B cell (primary cell): ENCODE measurements around the gene TGFBR1. TPM values are rescaled to one million over a fixed set of nuclear protein-coding genes. Genes with fewer than 3 reads are reported as not detected.

ENCODE experiments used
- ATAC-seq: fragments of 200-7000 bp; cut with Tn5 transposase; one replicate; pipeline ENCODE4 v1.10.0; 2021; ENCODE audit warnings: low read depth, mild to moderate bottlenecking, moderate number of reproducible peaks, moderate library complexity
- CTCF ChIA-PET: fragments of 350-600 bp; sonication (Branson Sonifier 250); formaldehyde crosslinking; loops from one replicate; lab custom pipeline; 2021; ENCODE audit warnings: antibody characterized with exemption, inconsistent platforms; lab: Charles Lee
- POLR2A ChIA-PET: fragments of 350-600 bp; sonication (Branson Sonifier 250); formaldehyde crosslinking; loops from one replicate; lab custom pipeline; 2021; ENCODE audit warnings: antibody characterized with exemption; lab: Charles Lee
- DNase-seq: peaks from one replicate; pipeline ENCODE4 v3.0.0; 2013
- H2AFZ ChIP-seq: 2 replicates; pipeline ENCODE4 v1.6.1; 2012; ENCODE audit warnings: mild to moderate bottlenecking, low read depth, low read length; ENCODE audit not compliant: insufficient read depth, poor library complexity, severe bottlenecking
- H3K27ac ChIP-seq, 2 donors: 1 replicate in 1 of 2; 2 replicates in 1 of 2; pipeline ENCODE4 v1.5.1; 2012 to 2013; ENCODE audit warnings: low read length in 2 of 2, mild to moderate bottlenecking in 2 of 2, moderate library complexity in 1 of 2
- H3K27me3 ChIP-seq, 4 experiments: fragments of 200-600 bp in 1 of 4; sonication (generic) in 1 of 4; replicated peaks in 1 of 4; 1 replicate in 2 of 4; 2 replicates in 2 of 4; pipeline versions ENCODE4 v1.6.1 to v1.7.0; 2013 to 2016; ENCODE audit warnings: low read length in 3 of 4, mild to moderate bottlenecking in 2 of 4, mixed read lengths in 1 of 4, moderate library complexity in 1 of 4; ENCODE audit not compliant: insufficient read depth in 4 of 4, control insufficient read depth in 3 of 4; ENCODE audit errors: control extremely low read depth in 1 of 4
- H3K36me3 ChIP-seq, 2 experiments: replicated peaks in 1 of 2; 1 replicate in 1 of 2; 2 replicates in 1 of 2; pipeline versions ENCODE4 v1.6.1 to v1.7.1; 2013; ENCODE audit warnings: low read length in 1 of 2; ENCODE audit not compliant: insufficient read depth in 2 of 2, control insufficient read depth in 1 of 2; ENCODE audit errors: control extremely low read depth in 1 of 2, extremely low read depth in 1 of 2
- H3K4me1 ChIP-seq, 2 donors: fragments of 200-600 bp in 1 of 2; sonication (generic) in 1 of 2; 1 replicate in 1 of 2; 2 replicates in 1 of 2; pipeline versions ENCODE4 v1.5.1 to v1.6.1; 2013 to 2017; ENCODE audit warnings: low read length in 2 of 2; ENCODE audit not compliant: control insufficient read depth in 2 of 2, insufficient read depth in 2 of 2
- H3K4me2 ChIP-seq: replicated peaks from 2 replicates; pipeline ENCODE3; 2012; ENCODE audit warnings: mild to moderate bottlenecking, low read depth, low read length; ENCODE audit not compliant: poor library complexity, severe bottlenecking
- H3K4me3 ChIP-seq, 5 experiments: fragments of 200-600 bp in 1 of 5; sonication (generic) in 1 of 5; 1 replicate in 3 of 5; 2 replicates in 2 of 5; pipeline versions ENCODE4 v1.5.1 to v1.7.0; 2011 to 2016; ENCODE audit warnings: low read length in 4 of 5, mild to moderate bottlenecking in 4 of 5, low read depth in 2 of 5, control low read depth in 1 of 5, moderate library complexity in 1 of 5; ENCODE audit not compliant: insufficient read depth in 1 of 5; ENCODE audit errors: control extremely low read depth in 1 of 5, extremely low read depth in 1 of 5
- H3K79me2 ChIP-seq: fragments of 200-600 bp; sonication (generic); one replicate; pipeline ENCODE4 v1.6.0; 2016; ENCODE audit warnings: low read length; ENCODE audit not compliant: control insufficient read depth, insufficient read depth
- H3K9ac ChIP-seq: fragments of 200-600 bp; sonication (generic); 2 replicates; pipeline ENCODE4 v1.6.1; 2017; ENCODE audit warnings: mild to moderate bottlenecking, low read length, moderate library complexity
- H3K9me3 ChIP-seq, 3 donors: one replicate each; pipeline versions ENCODE4 v1.6.1 to v1.7.1; 2013; ENCODE audit warnings: low read length in 2 of 3; ENCODE audit not compliant: control insufficient read depth in 2 of 3, insufficient read depth in 1 of 3; ENCODE audit errors: control extremely low read depth in 1 of 3
- H4K20me1 ChIP-seq: 2 replicates; pipeline ENCODE4 v1.6.0; 2012; ENCODE audit warnings: mild to moderate bottlenecking, low read length; ENCODE audit not compliant: insufficient read depth, control insufficient read depth, poor library complexity, severe bottlenecking
- H3K27ac Mint-ChIP-seq: one replicate; pipeline ENCODE4 v1.8.0; 2021; ENCODE audit warnings: mixed read lengths
- H3K27me3 Mint-ChIP-seq: one replicate; pipeline ENCODE4 v1.8.0; 2021; ENCODE audit warnings: mixed read lengths
- H3K4me1 Mint-ChIP-seq: one replicate; pipeline ENCODE4 v1.8.0; 2021; ENCODE audit warnings: mixed read lengths
- H3K4me3 Mint-ChIP-seq: one replicate; pipeline ENCODE4 v1.8.0; 2021; ENCODE audit warnings: mixed read lengths
- H3K9me3 Mint-ChIP-seq: one replicate; pipeline ENCODE4 v1.8.0; 2022; ENCODE audit warnings: mixed read lengths; ENCODE audit not compliant: insufficient read depth
- EZH2 ChIP-seq: IDR thresholded peaks from 2 replicates; pipeline ENCODE4 v1.6.1; 2012; ENCODE audit warnings: borderline replicate concordance, low read depth, mild to moderate bottlenecking, moderate library complexity, low read length; ENCODE audit not compliant: insufficient read depth, poor library complexity, severe bottlenecking
- WGBS: methylation state at CpG from one replicate; pipeline ENCODE4 v1.1.5; 2013; ENCODE audit warnings: missing lambda C conversion rate; ENCODE audit not compliant: insufficient coverage; 5-methylcytosine and 5-hydroxymethylcytosine counted together
- intact Hi-C: fragments of 100-400 bp; cut with micrococcal nuclease; formaldehyde crosslinking; loops from one replicate; pipeline ENCODE4 v1.10.0; 2022
- polyA plus RNA-seq: library from polyadenylated mRNA; depleted of rRNA; stranded (reverse); fragments of >200 nt; gene quantifications from 2 replicates; pipeline ENCODE4 v1.2.3, GENCODE V29; 2012
- total RNA-seq, 2 donors: library from RNA; stranded (reverse); fragments of 120-200 nt in 1 of 2; gene quantifications; 1 replicate in 1 of 2; 2 replicates in 1 of 2; pipeline versions ENCODE4 v1.2.3 to v1.2.4, GENCODE V29; 2013 to 2022
- TF ChIP-seq, protein P1 (sequence below): fragments of 200-600 bp; IDR thresholded peaks from one replicate; pipeline ENCODE4 v1.8.0; 2022; ENCODE audit warnings: antibody characterized with exemption, mild to moderate bottlenecking

TGFBR1 gene
- total and polyA plus RNA-seq, 2 donors (not counting 1 experiment from before 2014, with no cell fraction given) = 3.0 to 60.7 TPM

DNA sequence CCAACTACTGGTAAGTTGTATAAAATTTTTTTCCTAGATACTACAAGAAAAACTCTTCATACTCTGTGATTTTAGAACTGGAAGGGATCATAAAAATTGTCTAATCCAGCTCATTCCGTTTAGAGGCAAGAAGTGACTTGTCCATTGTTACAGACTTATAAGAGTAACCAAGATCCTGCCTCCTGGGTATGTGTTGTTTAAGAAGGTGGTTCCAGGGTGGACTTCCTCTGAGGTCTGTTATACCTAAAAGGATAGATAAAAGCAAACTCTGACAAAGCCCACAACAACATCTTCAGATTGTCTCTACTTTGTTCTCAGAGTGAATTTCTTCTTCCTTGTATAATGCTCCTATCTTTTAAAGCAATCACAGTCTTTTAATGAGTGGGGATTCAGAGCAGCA is 24.2 kb downstream of the TGFBR1 start:
- CTCF ChIA-PET = interaction anchor here (1.0 to 2.4 kb wide), 3 partner anchors 12 to 129 kb away, joined by 3 to 9 read pairs (median 8); no protein-coding TSS in a partner anchor
- Histone ChIP-seq H3K4me3 (no peak overlapping the region), H3K36me3 (peaks cover 0 to 6% of the 10 kb centered on the region in 2 experiments), H3K79me2 (peaks cover 54% of the 10 kb centered on the region), H3K27me3 (no peaks in the 10 kb centered on the region), H4K20me1 (peaks cover 5% of the 10 kb centered on the region), H3K9ac (no peak overlapping the region), H2AFZ (no peak overlapping the region), H3K9me3 (peaks cover 0 to 5% (median 0%) of the 10 kb centered on the region in 3 donors), H3K27ac (no peak overlapping the region), H3K4me2 (no peak overlapping the region), H3K4me1 (peaks cover 15 to 19% of the 10 kb centered on the region in 2 donors)
- no peaks in the 10 kb centered on the region for H3K9me3 Mint-ChIP-seq
- H3K27me3 Mint-ChIP-seq = no peaks in the 10 kb centered on the region
- ATAC-seq (no peak), DNase-seq (no peak)
- H3K4me1 Mint-ChIP-seq = peaks cover 61% of the 10 kb centered on the region
- TF ChIP-seq EZH2 = no peak
- TF ChIP-seq, protein P1, sequence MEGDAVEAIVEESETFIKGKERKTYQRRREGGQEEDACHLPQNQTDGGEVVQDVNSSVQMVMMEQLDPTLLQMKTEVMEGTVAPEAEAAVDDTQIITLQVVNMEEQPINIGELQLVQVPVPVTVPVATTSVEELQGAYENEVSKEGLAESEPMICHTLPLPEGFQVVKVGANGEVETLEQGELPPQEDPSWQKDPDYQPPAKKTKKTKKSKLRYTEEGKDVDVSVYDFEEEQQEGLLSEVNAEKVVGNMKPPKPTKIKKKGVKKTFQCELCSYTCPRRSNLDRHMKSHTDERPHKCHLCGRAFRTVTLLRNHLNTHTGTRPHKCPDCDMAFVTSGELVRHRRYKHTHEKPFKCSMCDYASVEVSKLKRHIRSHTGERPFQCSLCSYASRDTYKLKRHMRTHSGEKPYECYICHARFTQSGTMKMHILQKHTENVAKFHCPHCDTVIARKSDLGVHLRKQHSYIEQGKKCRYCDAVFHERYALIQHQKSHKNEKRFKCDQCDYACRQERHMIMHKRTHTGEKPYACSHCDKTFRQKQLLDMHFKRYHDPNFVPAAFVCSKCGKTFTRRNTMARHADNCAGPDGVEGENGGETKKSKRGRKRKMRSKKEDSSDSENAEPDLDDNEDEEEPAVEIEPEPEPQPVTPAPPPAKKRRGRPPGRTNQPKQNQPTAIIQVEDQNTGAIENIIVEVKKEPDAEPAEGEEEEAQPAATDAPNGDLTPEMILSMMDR = no peak
- H3K4me3 Mint-ChIP-seq = no peak overlapping the region
- POLR2A ChIA-PET = no interaction called here
- H3K27ac Mint-ChIP-seq = peak overlapping the region; percentile 27
- intact Hi-C loops = no loop called here
- no CpG with 5 or more reads among the region's 1 CpG for WGBS

- no peaks in the 10 kb centered on the region for H3K9me3 Mint-ChIP-seq
- no peak overlapping the region for H3K4me3 ChIP-seq
- CTCF ChIA-PET = interaction anchor here (0.6 to 2.4 kb wide), 6 partner anchors 9 to 283 kb away, joined by 3 to 9 read pairs (median 3); no protein-coding TSS in a partner anchor
- POLR2A ChIA-PET = no interaction called here
- peaks cover 64% of the 10 kb centered on the region for H3K4me1 Mint-ChIP-seq
- ATAC-seq (peak; percentile 96), DNase-seq (peak; percentile 82)
- H3K9me3 ChIP-seq = peaks cover 0 to 5% (median 0%) of the 10 kb centered on the region in 3 donors
- peak overlapping the region; percentile 15 for H3K4me3 Mint-ChIP-seq
- no peaks in the 10 kb centered on the region for H3K27me3 ChIP-seq
- peaks cover 0 to 6% of the 10 kb centered on the region in 2 experiments for H3K36me3 ChIP-seq
- no peaks in the 10 kb centered on the region for H3K27me3 Mint-ChIP-seq
- H4K20me1 ChIP-seq = peaks cover 5% of the 10 kb centered on the region
- H3K79me2 ChIP-seq = peaks cover 53% of the 10 kb centered on the region
- no peak overlapping the region for H2AFZ ChIP-seq
- 0% methylated on average over 1 of the region's 3 CpGs for WGBS
- H3K27ac Mint-ChIP-seq = peak overlapping the region; percentile 71
- peak overlapping the region; percentile 16 for H3K4me2 ChIP-seq
- intact Hi-C loops = loop anchor here (1.0 to 2.0 kb wide), 3 partner anchors 11 to 71 kb away; no protein-coding TSS in a partner anchor
- H3K9ac ChIP-seq = no peak overlapping the region
- TF ChIP-seq EZH2 = no peak
- TF ChIP-seq, protein P1 = no peak
- H3K4me1 ChIP-seq = peaks cover 24 to 27% of the 10 kb centered on the region in 2 donors
- H3K27ac ChIP-seq = peak overlapping the region in 1 of 2 donors; percentile 28
Measured at GRCh38 chr9:99130069-99130468, 25.2 kb downstream of the TGFBR1 start.
